ENCODE results near the gene ST7L. TPM values are rescaled to one million over a fixed set of nuclear protein-coding genes. Genes with fewer than 3 reads are reported as not detected.

The ST7L gene
- polyA plus RNA-seq, 4 donors = 17.8 to 32.6 (median 30.3) TPM

- DNase-seq (ENCODE audit: low read depth in 4 of 4, low spot score in 3 of 4) = no peak
These were observed 70.4 kb downstream of the ST7L start for GRCh38 chr1:112548547-112548946.

- DNase-seq (ENCODE audit: low read depth in 4 of 4, low spot score in 3 of 4) = no peak
These were observed 72.9 kb downstream of the ST7L start for GRCh38 chr1:112546076-112546475.

GRCh38 chr1:112544751-112545150 lies 74.2 kb downstream of the ST7L start:
- DNase-seq (ENCODE audit: low read depth in 4 of 4, low spot score in 3 of 4) = no peak

GRCh38 chr1:112544011-112544688 lies 74.8 kb downstream of the ST7L start:
- no peak for DNase-seq (ENCODE audit: low read depth in 4 of 4, low spot score in 3 of 4)

- DNase-seq (ENCODE audit: low read depth in 4 of 4, low spot score in 3 of 4) = no peak
These were observed 76.6 kb downstream of the ST7L start for GRCh38 chr1:112542206-112542973.

GRCh38 chr1:112541299-112541698 lies 77.6 kb downstream of the ST7L start:
- DNase-seq (ENCODE audit: low read depth in 4 of 4, low spot score in 3 of 4) = no peak

- no peak for DNase-seq (ENCODE audit: low read depth in 4 of 4, low spot score in 3 of 4)
These were observed 78.6 kb downstream of the ST7L start for GRCh38 chr1:112540226-112540794.

GRCh38 chr1:112538883-112539282 lies 80.1 kb downstream of the ST7L start:
- no peak for DNase-seq (ENCODE audit: low read depth in 4 of 4, low spot score in 3 of 4)

- DNase-seq (ENCODE audit: low read depth in 4 of 4, low spot score in 3 of 4) = no peak
These were observed 81.5 kb downstream of the ST7L start for GRCh38 chr1:112537456-112537855.

- no peak for DNase-seq (ENCODE audit: low read depth in 4 of 4, low spot score in 3 of 4)
These were observed 82.4 kb downstream of the ST7L start for GRCh38 chr1:112536561-112536960.

- DNase-seq (ENCODE audit: low read depth in 4 of 4, low spot score in 3 of 4) = no peak
These were observed 85.9 kb downstream of the ST7L start for GRCh38 chr1:112533029-112533428.

GRCh38 chr1:112532064-112532463 lies 86.9 kb downstream of the ST7L start:
- no peak for DNase-seq (ENCODE audit: low read depth in 4 of 4, low spot score in 3 of 4)

- no peak for DNase-seq (ENCODE audit: low read depth in 4 of 4, low spot score in 3 of 4)
These were observed 88.1 kb downstream of the ST7L start for GRCh38 chr1:112530832-112531231.

GRCh38 chr1:112529301-112529700 lies 89.6 kb downstream of the ST7L start:
- DNase-seq (ENCODE audit: low read depth in 4 of 4, low spot score in 3 of 4) = no peak

GRCh38 chr1:112528076-112528475 lies 90.9 kb downstream of the ST7L start:
- no peak for DNase-seq (ENCODE audit: low read depth in 4 of 4, low spot score in 3 of 4)

- DNase-seq (ENCODE audit: low read depth in 4 of 4, low spot score in 3 of 4) = no peak
These were observed 91.5 kb downstream of the ST7L start for GRCh38 chr1:112527266-112528010.

GRCh38 chr1:112524986-112525385 lies 94.0 kb downstream of the ST7L start:
- no peak for DNase-seq (ENCODE audit: low read depth in 4 of 4, low spot score in 3 of 4)

- DNase-seq (ENCODE audit: low read depth in 4 of 4, low spot score in 3 of 4) = no peak
These were observed 94.7 kb downstream of the ST7L start for GRCh38 chr1:112524251-112524650.

- no peak for DNase-seq (ENCODE audit: low read depth in 4 of 4, low spot score in 3 of 4)
These were observed 96.3 kb downstream of the ST7L start for GRCh38 chr1:112522621-112523020.

GRCh38 chr1:112520166-112520565 lies 98.8 kb downstream of the ST7L start:
- no peak for DNase-seq (ENCODE audit: low read depth in 4 of 4, low spot score in 3 of 4)

GRCh38 chr1:112518186-112518585 lies 100.8 kb downstream of the ST7L start:
- DNase-seq (ENCODE audit: low read depth in 4 of 4, low spot score in 3 of 4) = no peak
